Limb (tissue), 2 donors: Measurements from ENCODE around the gene CCDC12.

Source experiments
- DNase-seq, 2 donors: peaks; one replicate each; pipeline ENCODE4 v3.0.0-alpha.2; 2016; ENCODE audit errors: extremely low spot score in 2 of 2

Gene CCDC12

GRCh38 chr3:46876313-46877300, 99.9 kb downstream of the CCDC12 start:
- no peak for DNase-seq

- no peak for DNase-seq
Observed at GRCh38 chr3:46875560-46875959, 101.0 kb downstream of the CCDC12 start.

GRCh38 chr3:46874430-46874829, 102.1 kb downstream of the CCDC12 start:
- peak; percentile 75 to 83 for DNase-seq

GRCh38 chr3:46873521-46873920, 103.0 kb downstream of the CCDC12 start:
- no peak for DNase-seq
